Measurements from ENCODE around the gene GIMAP4. TPM values are rescaled to one million over a fixed set of nuclear protein-coding genes. Genes with fewer than 3 reads are reported as not detected.

The GIMAP4 gene
- total RNA-seq, 1 experiment from 2014 or later = not detected

DNA sequence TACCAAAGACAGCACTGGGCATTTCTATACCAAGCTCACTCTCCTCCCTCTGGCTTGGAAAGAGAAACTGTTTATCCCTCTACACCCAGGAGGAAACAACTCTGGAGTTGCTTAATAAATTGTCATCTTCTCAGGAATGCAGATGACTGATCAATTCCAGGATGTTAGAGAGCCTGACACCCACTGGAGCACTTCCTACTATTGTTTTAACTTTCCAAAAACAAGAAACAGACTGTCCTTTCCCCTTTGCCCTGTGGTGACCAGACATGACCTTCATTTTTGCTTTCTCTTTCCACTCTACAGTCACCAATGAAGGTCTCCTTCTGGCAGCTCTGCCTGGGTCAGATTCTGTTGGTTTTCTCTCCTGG lies 19.6 kb downstream of the GIMAP4 start:
- Histone ChIP-seq H3K9me3 (ENCODE audit: low read depth, low read length, poor library complexity, severe bottlenecking) (no peaks in the 10 kb centered on the region), H3K4me1 (ENCODE audit: insufficient read depth, low read length, poor library complexity, severe bottlenecking) (no peaks in the 10 kb centered on the region), H3K27ac (ENCODE audit: low read depth, low read length, poor library complexity, severe bottlenecking) (no peak overlapping the region), H3K36me3 (ENCODE audit: insufficient read depth, low read length, poor library complexity, severe bottlenecking) (no peaks in the 10 kb centered on the region), H3K27me3 (replicated peaks; ENCODE audit: insufficient read depth, low read depth, low read length, poor library complexity) (no peaks in the 10 kb centered on the region), H3K4me3 (ENCODE audit: low read depth, low read length, poor library complexity, severe bottlenecking) (no peak overlapping the region)
- ChIA-PET CTCF (no interaction called here), POLR2A (ENCODE audit: low non-redundant PET) (no interaction called here)
- no TSS peak for BruUV-seq (replicated peaks)
- TF ChIP-seq, protein P1, sequence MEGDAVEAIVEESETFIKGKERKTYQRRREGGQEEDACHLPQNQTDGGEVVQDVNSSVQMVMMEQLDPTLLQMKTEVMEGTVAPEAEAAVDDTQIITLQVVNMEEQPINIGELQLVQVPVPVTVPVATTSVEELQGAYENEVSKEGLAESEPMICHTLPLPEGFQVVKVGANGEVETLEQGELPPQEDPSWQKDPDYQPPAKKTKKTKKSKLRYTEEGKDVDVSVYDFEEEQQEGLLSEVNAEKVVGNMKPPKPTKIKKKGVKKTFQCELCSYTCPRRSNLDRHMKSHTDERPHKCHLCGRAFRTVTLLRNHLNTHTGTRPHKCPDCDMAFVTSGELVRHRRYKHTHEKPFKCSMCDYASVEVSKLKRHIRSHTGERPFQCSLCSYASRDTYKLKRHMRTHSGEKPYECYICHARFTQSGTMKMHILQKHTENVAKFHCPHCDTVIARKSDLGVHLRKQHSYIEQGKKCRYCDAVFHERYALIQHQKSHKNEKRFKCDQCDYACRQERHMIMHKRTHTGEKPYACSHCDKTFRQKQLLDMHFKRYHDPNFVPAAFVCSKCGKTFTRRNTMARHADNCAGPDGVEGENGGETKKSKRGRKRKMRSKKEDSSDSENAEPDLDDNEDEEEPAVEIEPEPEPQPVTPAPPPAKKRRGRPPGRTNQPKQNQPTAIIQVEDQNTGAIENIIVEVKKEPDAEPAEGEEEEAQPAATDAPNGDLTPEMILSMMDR (conservative IDR thresholded peaks at IDR 0.05; ENCODE audit: low read depth, low read length) = no peak
- TF ChIP-seq EZH2 (IDR thresholded peaks at IDR 0.05; ENCODE audit: borderline replicate concordance, low read depth, low read length, poor library complexity, severe bottlenecking) = no peak
- DNase-seq (ENCODE audit: low spot score) = no peak
- intact Hi-C loops (cut with micrococcal nuclease; ENCODE audit: unreplicated experiment) = no loop called here

DNA sequence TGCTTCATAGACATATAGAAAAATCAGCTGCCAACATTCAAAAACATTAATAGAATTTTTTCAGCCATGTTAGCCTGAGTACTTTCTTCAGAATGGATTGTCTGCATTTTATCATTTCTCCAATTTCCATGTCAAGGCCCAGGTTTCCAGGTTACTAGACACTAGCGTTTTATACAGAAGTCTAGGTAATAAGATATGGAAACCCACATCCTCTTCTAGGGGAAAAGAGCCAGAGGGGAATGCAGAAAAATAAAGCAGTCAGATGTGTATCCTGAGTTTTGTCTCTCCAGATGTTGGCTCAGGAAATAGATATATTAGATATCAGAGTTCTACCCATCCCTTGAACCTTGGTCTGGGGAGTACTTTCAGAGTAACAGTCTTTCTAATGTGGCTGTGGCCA lies 20.4 kb downstream of the GIMAP4 start:
- no peak for DNase-seq (ENCODE audit: low spot score)
- Histone ChIP-seq H3K27ac (ENCODE audit: low read depth, low read length, poor library complexity, severe bottlenecking) (no peak overlapping the region), H3K27me3 (replicated peaks; ENCODE audit: insufficient read depth, low read depth, low read length, poor library complexity) (no peaks in the 10 kb centered on the region), H3K4me3 (ENCODE audit: low read depth, low read length, poor library complexity, severe bottlenecking) (no peak overlapping the region), H3K36me3 (ENCODE audit: insufficient read depth, low read length, poor library complexity, severe bottlenecking) (no peaks in the 10 kb centered on the region), H3K9me3 (ENCODE audit: low read depth, low read length, poor library complexity, severe bottlenecking) (no peaks in the 10 kb centered on the region), H3K4me1 (ENCODE audit: insufficient read depth, low read length, poor library complexity, severe bottlenecking) (no peaks in the 10 kb centered on the region)
- intact Hi-C loops (cut with micrococcal nuclease; ENCODE audit: unreplicated experiment) = no loop called here
- POLR2A ChIA-PET (ENCODE audit: low non-redundant PET) = no interaction called here
- BruUV-seq (replicated peaks) = no TSS peak
- CTCF ChIA-PET = no interaction called here
- TF ChIP-seq, protein P1 (conservative IDR thresholded peaks at IDR 0.05; ENCODE audit: low read depth, low read length) = no peak
- TF ChIP-seq EZH2 (IDR thresholded peaks at IDR 0.05; ENCODE audit: borderline replicate concordance, low read depth, low read length, poor library complexity, severe bottlenecking) = no peak

DNA sequence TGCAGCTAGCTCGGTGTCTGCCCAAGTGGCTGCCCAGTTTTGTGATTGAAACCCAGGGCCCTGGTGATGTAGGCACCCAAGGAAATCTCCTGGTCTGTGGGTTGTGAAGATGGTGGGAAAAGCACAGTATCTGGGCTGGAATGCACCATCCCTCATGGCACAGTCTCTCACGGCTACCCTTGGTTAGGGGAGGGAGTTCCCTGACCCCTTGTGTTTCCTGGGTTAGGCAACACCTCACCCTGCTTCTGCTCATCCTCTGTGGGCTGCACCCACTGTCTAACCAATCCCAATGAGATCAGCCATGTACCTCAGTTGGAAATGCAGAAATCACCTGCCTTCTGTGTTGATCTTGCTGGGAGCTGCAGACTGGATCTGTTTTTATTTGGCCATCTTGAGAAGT lies 27.6 kb downstream of the GIMAP4 start:
- Histone ChIP-seq H3K4me1 (ENCODE audit: insufficient read depth, low read length, poor library complexity, severe bottlenecking) (no peaks in the 10 kb centered on the region), H3K4me3 (ENCODE audit: low read depth, low read length, poor library complexity, severe bottlenecking) (no peak overlapping the region), H3K9me3 (ENCODE audit: low read depth, low read length, poor library complexity, severe bottlenecking) (no peaks in the 10 kb centered on the region), H3K27me3 (replicated peaks; ENCODE audit: insufficient read depth, low read depth, low read length, poor library complexity) (no peaks in the 10 kb centered on the region), H3K36me3 (ENCODE audit: insufficient read depth, low read length, poor library complexity, severe bottlenecking) (no peaks in the 10 kb centered on the region), H3K27ac (ENCODE audit: low read depth, low read length, poor library complexity, severe bottlenecking) (no peak overlapping the region)
- TF ChIP-seq, protein P1 (conservative IDR thresholded peaks at IDR 0.05; ENCODE audit: low read depth, low read length) = no peak
- no peak for TF ChIP-seq EZH2 (IDR thresholded peaks at IDR 0.05; ENCODE audit: borderline replicate concordance, low read depth, low read length, poor library complexity, severe bottlenecking)
- intact Hi-C loops (cut with micrococcal nuclease; ENCODE audit: unreplicated experiment) = no loop called here
- CTCF ChIA-PET = no interaction called here
- POLR2A ChIA-PET (ENCODE audit: low non-redundant PET) = no interaction called here
- BruUV-seq (replicated peaks) = no TSS peak
- DNase-seq (ENCODE audit: low spot score) = no peak

Measured in A673 (cell line).